ENCODE measurements around the gene TTYH2.

- TF ChIP-seq POLR2A (IDR thresholded peaks at IDR 0.05; ENCODE audit: low read depth, low read length) (no peak), POLR2AphosphoS5 (IDR thresholded peaks at IDR 0.05; ENCODE audit: low read depth, low read length) (no peak), POU2F2 (IDR thresholded peaks at IDR 0.05; ENCODE audit: low read depth, low read length) (no peak)
Observed at GRCh38 chr17:74271901-74272561, 58.7 kb downstream of the TTYH2 start.

Data from GM12891 (cell line).